Measurements from ENCODE around the gene TIGD3.

GRCh38 chr11:65354265-65355012 lies at the start of gene TIGD3:
- TF ChIP-seq, protein P1, sequence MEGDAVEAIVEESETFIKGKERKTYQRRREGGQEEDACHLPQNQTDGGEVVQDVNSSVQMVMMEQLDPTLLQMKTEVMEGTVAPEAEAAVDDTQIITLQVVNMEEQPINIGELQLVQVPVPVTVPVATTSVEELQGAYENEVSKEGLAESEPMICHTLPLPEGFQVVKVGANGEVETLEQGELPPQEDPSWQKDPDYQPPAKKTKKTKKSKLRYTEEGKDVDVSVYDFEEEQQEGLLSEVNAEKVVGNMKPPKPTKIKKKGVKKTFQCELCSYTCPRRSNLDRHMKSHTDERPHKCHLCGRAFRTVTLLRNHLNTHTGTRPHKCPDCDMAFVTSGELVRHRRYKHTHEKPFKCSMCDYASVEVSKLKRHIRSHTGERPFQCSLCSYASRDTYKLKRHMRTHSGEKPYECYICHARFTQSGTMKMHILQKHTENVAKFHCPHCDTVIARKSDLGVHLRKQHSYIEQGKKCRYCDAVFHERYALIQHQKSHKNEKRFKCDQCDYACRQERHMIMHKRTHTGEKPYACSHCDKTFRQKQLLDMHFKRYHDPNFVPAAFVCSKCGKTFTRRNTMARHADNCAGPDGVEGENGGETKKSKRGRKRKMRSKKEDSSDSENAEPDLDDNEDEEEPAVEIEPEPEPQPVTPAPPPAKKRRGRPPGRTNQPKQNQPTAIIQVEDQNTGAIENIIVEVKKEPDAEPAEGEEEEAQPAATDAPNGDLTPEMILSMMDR (IDR thresholded peaks at IDR 0.05), result peak; percentile 9; the same call in 1 of the 2 replicates
- TF ChIP-seq ZFX (IDR thresholded peaks at IDR 0.05; ENCODE audit: borderline replicate concordance), result no peak

Measured in 22Rv1 (cell line).